Posterior cingulate gyrus (tissue), 11 donors: ENCODE data around the gene PTGR1.
"Not testable (repeated sequence)": the region's sequence is repeated elsewhere in the genome, so short reads cannot be mapped to it uniquely, and the experiment has no call there.

ENCODE experiments used
- DNase-seq, 10 donors: peaks; one replicate each; pipeline versions ENCODE4 v3.0.0 to v3.0.0-alpha.2; 2020 to 2021; ENCODE audit warnings: mixed read lengths in 3 of 10
- intact Hi-C: fragments of 100-400 bp; cut with DNase I; formaldehyde crosslinking; loops from one replicate; pipeline ENCODE4 v1.15.1; 2023

PTGR1 gene

GRCh38 chr9:111617349-111617748, 17.9 kb upstream of the PTGR1 start:
- intact Hi-C loops: not testable (repeated sequence)
- DNase-seq: peak in 1 of 10 donors; percentile 82

GRCh38 chr9:111615928-111616327, 16.5 kb upstream of the PTGR1 start:
- DNase-seq: no peak
- intact Hi-C loops: no loop called here

GRCh38 chr9:111613436-111614040, 14.1 kb upstream of the PTGR1 start:
- intact Hi-C loops: no loop called here

GRCh38 chr9:111610845-111611244, 11.4 kb upstream of the PTGR1 start:
- no peak for DNase-seq

More at GRCh38 chr9:111613436-111614040, 14.1 kb upstream of the PTGR1 start:
- DNase-seq: no peak

GRCh38 chr9:111610149-111610548, 10.7 kb upstream of the PTGR1 start:
- intact Hi-C loops: no loop called here
- no peak for DNase-seq

More at GRCh38 chr9:111610845-111611244, 11.4 kb upstream of the PTGR1 start:
- intact Hi-C loops: no loop called here

- intact Hi-C loops: no loop called here
- DNase-seq: no peak
These were observed 5.7 kb upstream of the PTGR1 start for GRCh38 chr9:111605041-111605559.

GRCh38 chr9:111604054-111604615, 4.7 kb upstream of the PTGR1 start:
- DNase-seq: no peak
- intact Hi-C loops: no loop called here

GRCh38 chr9:111603041-111603440, 3.6 kb upstream of the PTGR1 start:
- intact Hi-C loops: no loop called here
- DNase-seq: no peak

GRCh38 chr9:111601237-111602018, 2.0 kb upstream of the PTGR1 start:
- no peak for DNase-seq

GRCh38 chr9:111599955-111600343, 502 bp upstream of the PTGR1 start:
- peak in 3 of 10 donors; percentile 8 to 83 (median 13) for DNase-seq
- intact Hi-C loops: loop anchor here (2.0 to 10.0 kb wide), 2 partner anchors 31 to 475 kb away; partner anchors contain the start of gene DNAJC25

More at GRCh38 chr9:111601237-111602018, 2.0 kb upstream of the PTGR1 start:
- intact Hi-C loops: no loop called here

- intact Hi-C loops: loop anchor here (2.0 to 10.0 kb wide), 2 partner anchors 32 to 476 kb away; partner anchors contain the start of gene DNAJC25
These were observed 735 bp downstream of the PTGR1 start for GRCh38 chr9:111598733-111599091.

GRCh38 chr9:111597852-111598732, 1.4 kb downstream of the PTGR1 start:
- intact Hi-C loops: loop anchor here (2.0 to 10.0 kb wide), 2 partner anchors 33 to 477 kb away; partner anchors contain the start of gene DNAJC25
- DNase-seq: peak; percentile 22 to 93 (median 55)

More at GRCh38 chr9:111598733-111599091, 735 bp downstream of the PTGR1 start:
- peak in 1 of 10 donors; percentile 16 for DNase-seq

GRCh38 chr9:111588846-111589245, 10.6 kb downstream of the PTGR1 start:
- DNase-seq: no peak
- intact Hi-C loops: no loop called here

GRCh38 chr9:111586378-111586777, 13.1 kb downstream of the PTGR1 start:
- intact Hi-C loops: no loop called here

GRCh38 chr9:111582888-111583287, 16.6 kb downstream of the PTGR1 start:
- no peak for DNase-seq
- intact Hi-C loops: no loop called here

More at GRCh38 chr9:111586378-111586777, 13.1 kb downstream of the PTGR1 start:
- DNase-seq: no peak

- intact Hi-C loops: no loop called here
These were observed 26.4 kb downstream of the PTGR1 start for GRCh38 chr9:111572950-111573604.

GRCh38 chr9:111568127-111568526, 31.3 kb downstream of the PTGR1 start:
- DNase-seq, intact Hi-C loops: not testable (repeated sequence)

More at GRCh38 chr9:111572950-111573604, 26.4 kb downstream of the PTGR1 start:
- DNase-seq: no peak

- intact Hi-C loops: no loop called here
These were observed 33.2 kb downstream of the PTGR1 start for GRCh38 chr9:111566234-111566633.

GRCh38 chr9:111561165-111561719, 38.2 kb downstream of the PTGR1 start:
- no peak for DNase-seq
- intact Hi-C loops: no loop called here

More at GRCh38 chr9:111566234-111566633, 33.2 kb downstream of the PTGR1 start:
- peak in 2 of 10 donors; percentile 20 to 35 for DNase-seq
